GM18517 (cell line): ENCODE data around the gene ARHGAP24.

Source experiments
- ATAC-seq: cut with Tn5 transposase; IDR thresholded peaks from one replicate; pipeline ENCODE4 v1.9.1; 2021; ENCODE audit warnings: mild to moderate bottlenecking, moderate library complexity; ENCODE audit not compliant: unreplicated experiment

The ARHGAP24 gene

DNA sequence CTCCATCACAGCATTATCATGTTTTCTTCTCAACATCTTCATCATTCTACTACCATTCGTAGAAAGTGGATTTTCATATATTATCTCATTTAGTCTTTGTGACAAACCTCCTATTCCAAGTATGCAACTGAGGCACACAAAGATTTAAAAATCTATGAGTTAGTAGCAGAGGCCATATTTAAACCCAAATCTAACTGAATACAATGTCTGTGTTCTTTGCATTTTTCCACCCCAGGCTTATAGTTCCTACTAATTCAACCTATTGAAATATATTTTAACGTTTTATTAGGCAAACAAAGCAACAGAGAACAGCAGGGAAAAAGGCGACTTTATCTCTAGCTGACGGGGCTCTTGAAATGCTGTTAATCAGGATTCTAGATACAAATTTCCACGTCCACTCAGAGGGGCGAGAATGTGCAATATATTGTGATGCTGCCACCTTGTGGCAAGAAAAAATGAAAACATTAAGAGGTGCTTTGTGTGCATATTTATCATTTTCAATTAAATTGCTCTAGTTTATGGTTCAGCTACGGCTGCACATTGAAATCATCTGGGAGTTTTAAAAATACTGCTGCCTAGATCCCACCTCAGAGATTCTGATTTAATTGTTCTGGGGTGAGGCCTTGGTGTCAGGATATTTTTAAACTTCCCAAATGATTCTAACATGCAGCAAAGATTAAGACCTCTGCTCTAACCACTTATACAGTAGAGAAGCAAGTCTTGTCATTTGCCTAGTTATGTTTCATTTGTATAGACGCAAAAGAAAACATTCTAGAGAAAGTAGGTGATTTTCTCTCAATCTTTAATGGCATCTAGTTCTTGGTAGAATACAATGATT is 569.0 kb downstream of the ARHGAP24 start:
- ATAC-seq, result peak; percentile 83

- no peak for ATAC-seq
These were observed 569.6 kb downstream of the ARHGAP24 start for GRCh38 chr4:86044593-86044985.

GRCh38 chr4:86048426-86048825 is 573.5 kb downstream of the ARHGAP24 start:
- ATAC-seq, result no peak

DNA sequence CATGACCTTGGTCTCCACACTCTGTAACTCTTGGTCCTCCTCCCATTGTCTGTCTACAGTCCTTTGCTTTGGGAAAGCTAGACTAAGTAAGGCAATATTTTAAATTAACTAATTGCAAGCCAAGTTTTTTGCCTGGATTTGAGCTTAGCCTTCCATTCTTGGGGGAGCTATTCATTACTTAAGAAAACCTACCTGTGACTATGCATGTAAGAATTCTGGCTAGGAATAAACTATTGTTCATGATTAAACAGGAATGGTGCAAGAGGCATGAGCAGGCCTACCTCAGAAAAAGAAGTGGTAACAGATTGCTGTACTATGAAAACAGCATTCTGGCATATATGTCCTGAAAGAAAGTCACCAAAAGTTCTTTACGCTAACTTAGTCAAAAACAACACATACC is 575.5 kb downstream of the ARHGAP24 start:
- ATAC-seq, result no peak
